Mammary epithelial cell (primary cell): Measurements from ENCODE around the gene SERTAD3.

Source experiments
- CTCF ChIP-seq, 2 donors: IDR thresholded peaks in 1 of 2; conservative IDR thresholded peaks in 1 of 2; 2 replicates each; pipeline ENCODE4 v1.5.1; 2011 to 2012; ENCODE audit warnings: inconsistent platforms in 2 of 2, low read length in 2 of 2, mild to moderate bottlenecking in 2 of 2, control low read depth in 1 of 2, low read depth in 1 of 2; ENCODE audit not compliant: insufficient read depth in 1 of 2; ENCODE audit errors: extremely low read depth in 1 of 2
- EZH2 ChIP-seq: IDR thresholded peaks from 2 replicates; pipeline ENCODE4 v1.6.1; 2012; ENCODE audit warnings: low read length, inconsistent platforms, borderline replicate concordance

GRCh38 chr19:40412866-40413265, 31.3 kb downstream of the SERTAD3 start:
- TF ChIP-seq CTCF (conservative IDR thresholded peaks at IDR 0.05 in 1 of 2, IDR thresholded peaks at IDR 0.05 in 1 of 2; ENCODE audit: extremely low read depth in 1 of 2, insufficient read depth in 1 of 2, low read depth in 1 of 2, low read length in 2 of 2) (no peak), EZH2 (no peak)
